HG02981 (cell line): Measurements from ENCODE around the gene VIPR2.

Experiments used
- ATAC-seq: cut with Tn5 transposase; IDR thresholded peaks from one replicate; pipeline ENCODE4 v1.9.1; 2021; ENCODE audit warnings: mild to moderate bottlenecking, moderate library complexity; ENCODE audit not compliant: unreplicated experiment

VIPR2 gene

DNA sequence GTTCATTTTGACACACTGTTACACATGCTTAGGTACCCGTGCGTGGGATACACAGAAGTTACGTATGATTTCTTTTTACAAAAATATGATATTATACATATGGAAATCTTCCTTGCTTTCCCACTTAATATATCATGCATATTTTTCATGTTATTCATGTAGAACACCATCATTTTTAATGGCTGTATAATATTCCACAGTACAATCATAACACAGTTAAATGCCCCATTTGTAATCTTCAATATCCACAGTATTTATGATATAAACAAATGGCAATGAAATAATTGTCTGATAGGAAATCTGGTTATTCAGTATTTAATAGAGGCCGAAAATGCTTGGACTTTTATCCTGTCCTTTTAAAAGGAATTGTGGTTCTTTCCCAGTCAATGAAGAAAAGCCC lies 23.2 kb downstream of the VIPR2 start:
- ATAC-seq = no peak

DNA sequence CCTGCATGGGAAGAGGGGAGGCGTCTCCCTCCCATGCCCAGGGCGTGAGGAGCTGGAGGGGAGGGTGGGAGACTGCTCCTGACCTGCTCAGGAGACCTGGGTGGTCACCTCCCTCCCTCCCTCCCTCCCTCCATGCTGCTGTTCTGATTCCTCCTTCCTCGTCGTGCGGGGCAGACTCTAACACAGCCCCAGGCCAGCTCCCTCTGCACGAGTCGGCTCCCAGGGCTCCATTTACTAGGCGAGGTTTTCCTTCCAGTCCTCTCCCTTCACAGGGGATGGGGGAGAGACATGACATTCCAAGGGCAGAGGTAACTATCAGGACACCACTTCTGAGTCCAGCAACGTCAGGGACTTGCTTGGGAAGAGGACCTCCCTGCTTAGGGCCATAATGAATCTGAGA lies 23.6 kb downstream of the VIPR2 start:
- no peak for ATAC-seq

DNA sequence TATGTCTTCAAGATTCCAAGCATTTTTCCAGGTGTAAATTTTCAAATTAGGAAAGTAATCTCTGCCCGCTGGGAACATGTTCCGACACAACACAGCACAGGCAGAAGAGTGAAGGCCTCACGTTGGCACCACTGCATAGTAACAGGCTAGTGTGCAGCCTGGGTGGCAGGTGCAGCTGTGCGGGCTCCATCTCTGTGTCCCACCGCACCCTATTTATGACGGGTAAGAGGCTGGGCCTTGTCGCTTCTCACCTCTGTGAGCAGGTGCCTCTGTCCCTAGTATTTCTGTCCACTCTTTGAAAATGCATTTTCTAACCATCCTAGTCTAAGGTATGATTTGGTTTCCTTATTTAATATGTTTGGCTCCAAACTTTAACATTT lies 24.1 kb downstream of the VIPR2 start:
- no peak for ATAC-seq

DNA sequence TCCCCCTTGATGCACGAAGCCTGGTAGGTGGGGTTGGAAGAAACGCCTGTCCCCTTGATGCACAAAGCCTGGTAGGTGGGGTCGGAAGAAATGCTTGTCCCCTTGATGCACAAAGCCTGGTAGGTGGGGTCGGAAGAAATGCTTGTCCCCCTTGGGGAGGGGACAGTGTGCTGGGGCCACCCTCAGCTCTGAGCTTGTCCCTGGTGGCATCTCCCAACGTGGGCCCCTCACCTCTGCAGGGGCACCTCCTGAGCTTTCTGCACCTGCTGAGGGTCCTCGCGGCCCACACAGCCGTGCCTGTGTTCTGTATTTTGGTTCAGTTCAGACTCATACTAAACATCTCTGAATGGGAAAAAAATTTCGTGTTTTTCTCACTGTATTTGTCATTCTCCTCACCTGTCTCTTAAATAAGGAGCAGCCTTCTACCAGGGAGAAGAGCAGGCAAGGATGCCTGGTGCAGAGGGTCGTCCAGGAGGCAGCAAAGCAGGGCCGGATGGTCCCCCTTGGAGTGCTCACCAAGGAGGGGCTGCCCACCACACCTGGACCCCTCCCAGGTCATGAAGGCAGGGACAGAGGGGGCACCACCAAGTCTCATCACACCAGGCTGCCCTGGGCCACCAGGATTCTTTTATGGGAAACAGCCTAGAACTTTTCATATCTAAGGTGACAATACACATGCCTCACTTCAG lies 24.7 kb downstream of the VIPR2 start:
- no peak for ATAC-seq

- ATAC-seq = no peak
Observed at GRCh38 chr7:159119026-159119741, 25.5 kb downstream of the VIPR2 start.

- ATAC-seq = no peak
Observed at GRCh38 chr7:159118623-159119022, 26.0 kb downstream of the VIPR2 start.

DNA sequence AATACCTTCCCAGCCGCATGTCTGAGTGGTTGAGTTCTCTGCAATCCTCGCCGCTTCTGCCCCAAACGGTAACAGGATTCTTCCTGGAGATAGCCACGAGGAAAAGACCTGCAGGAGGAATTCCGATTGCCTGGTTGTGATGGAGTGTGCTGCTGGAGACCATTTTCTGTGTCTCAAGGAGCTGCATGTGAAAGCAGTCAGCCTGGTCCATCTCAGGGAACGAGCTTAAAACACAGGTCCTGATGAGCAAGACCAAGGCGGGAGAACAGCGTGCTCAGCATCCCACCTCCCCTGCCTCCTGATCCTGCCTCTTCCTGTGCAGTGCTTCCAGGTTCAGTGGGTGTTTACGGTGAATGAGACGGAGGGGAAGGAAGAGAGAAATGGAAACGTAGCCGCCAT lies 26.5 kb downstream of the VIPR2 start:
- ATAC-seq = no peak

DNA sequence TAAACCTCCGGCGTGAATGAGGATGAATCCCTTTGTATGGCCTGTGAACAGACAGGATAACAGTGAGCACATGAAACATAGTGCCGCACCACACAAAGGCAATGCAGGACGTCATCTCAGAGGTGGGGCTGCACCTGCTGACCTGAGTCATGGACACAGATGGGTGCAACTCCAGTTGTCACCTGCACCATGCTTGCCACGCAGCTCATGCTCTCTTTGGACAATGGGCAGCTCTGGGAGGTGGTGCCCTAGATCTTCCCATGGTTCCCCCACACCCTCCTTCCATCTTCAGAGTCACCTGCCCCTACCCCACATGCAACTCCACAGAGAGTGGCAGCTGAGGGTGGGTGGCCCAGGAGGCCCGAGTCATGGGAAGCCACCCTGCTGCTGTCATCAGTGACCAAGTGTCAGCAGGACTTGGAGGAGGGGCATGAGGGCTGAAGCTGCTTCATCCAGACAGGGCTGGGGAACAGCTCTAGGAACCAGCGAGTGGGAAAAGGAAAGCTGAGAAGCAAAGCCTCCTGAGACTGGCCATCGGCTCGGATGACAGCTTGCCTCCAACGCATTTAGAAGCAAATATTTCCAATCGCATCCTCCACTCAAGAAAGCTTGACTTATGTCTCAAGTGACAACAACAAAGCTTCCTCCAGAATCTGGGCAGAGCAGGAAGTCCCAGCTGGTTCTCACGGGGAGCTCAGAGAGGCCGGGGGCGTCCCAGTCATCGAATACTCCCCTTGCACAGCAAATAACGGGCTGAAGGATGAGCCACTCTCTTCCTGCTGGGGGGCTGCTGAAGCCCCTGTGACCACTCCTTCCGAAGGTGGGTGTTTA lies 27.1 kb downstream of the VIPR2 start:
- no peak for ATAC-seq

DNA sequence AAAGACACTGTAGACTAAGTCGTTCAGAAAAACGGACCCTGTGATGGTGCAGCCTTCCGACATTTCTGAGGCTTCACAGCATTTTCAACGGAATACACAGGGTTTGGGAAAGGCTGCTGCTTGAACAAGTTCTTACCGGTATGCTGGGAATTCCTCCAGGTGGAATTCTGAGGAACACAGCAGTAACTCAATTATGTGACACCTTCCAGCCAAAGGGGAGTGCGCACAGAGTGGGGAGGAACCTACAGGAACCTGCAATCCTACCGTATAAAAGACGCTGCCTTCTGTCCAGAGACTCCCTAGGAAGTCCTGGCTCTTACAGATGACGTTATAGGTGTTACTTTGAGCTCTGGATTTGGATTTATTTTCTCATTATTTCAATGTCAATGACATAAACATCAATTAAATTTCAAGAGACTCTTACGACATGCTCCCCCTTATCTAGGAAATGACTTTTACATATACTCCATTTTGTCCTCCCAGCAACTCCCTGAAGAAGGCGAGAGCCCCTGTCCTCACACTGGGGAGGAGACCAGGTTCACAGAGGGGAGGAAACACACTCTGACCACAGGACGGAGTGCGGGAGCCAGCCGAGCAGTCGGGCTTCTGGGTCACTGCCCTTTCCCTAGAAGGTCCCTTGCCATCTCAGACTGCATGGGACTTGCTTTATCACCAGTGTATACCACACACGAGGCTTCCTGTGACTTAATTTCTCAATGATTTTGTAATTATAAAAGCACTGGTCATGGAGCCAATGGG lies 27.9 kb downstream of the VIPR2 start:
- no peak for ATAC-seq

- ATAC-seq = no peak
Observed at GRCh38 chr7:159115601-159116501, 28.8 kb downstream of the VIPR2 start.

DNA sequence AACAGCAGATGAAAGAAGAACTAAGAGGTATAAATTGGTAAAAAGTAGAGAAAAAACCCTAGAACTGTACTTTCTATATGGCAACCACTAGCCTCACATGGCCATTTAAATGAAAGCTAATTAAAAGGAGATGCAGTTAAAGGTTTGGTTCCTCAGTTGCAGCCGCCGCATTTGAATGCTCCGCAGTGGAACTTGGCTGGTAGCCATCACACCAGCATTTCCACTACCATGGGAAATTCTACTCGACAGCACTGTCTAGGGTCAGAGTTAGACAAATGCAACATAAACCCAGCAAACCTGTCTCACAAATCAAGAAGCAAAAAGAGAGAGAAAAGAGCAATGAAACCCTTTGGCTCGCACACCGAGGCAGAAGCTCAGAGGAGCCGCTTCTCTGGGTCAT lies 29.7 kb downstream of the VIPR2 start:
- ATAC-seq = no peak

- ATAC-seq = no peak
Observed at GRCh38 chr7:159114096-159114495, 30.6 kb downstream of the VIPR2 start.

- no peak for ATAC-seq
Observed at GRCh38 chr7:159113056-159113455, 31.6 kb downstream of the VIPR2 start.

- ATAC-seq = no peak
Observed at GRCh38 chr7:159112136-159113011, 32.3 kb downstream of the VIPR2 start.

DNA sequence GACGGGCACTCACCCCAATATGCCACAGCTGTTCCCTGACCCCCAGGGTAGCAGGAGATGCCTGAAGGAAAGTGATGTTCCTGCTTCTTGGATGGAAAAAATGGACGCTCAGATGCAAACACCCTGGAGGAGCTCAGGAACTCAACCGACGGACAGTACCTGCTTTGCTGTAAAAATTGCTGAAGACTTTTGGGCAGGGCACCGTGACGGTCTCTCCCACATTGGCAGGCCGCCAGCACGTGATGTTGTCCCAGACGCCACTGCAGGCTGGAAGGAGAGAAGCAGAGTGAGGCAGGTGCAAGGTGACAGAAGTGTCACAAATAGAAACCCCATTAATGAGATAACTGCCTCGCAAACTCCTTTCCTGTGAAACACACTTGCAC lies 35.0 kb downstream of the VIPR2 start:
- ATAC-seq = no peak

- ATAC-seq = no peak
Observed at GRCh38 chr7:159108941-159109652, 35.6 kb downstream of the VIPR2 start.

DNA sequence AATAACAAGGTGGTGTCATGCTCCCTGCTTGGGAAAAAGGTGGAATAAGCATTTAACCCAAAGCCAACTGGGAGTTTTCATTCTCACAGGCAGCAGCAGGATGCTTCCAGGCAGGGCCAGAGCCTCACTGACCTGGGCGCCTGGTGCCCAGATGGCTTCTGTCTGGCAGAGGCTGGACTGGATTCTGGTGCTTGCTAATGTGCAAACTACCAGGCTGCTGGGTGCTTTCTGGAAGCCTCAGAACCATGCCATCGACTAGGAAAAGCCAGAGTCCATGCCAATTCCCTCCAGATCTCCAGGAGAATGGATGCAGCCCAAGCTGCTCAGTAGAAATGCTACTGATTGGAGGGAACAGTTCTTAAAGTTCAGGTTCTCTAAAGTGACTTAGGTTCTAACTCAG lies 36.2 kb downstream of the VIPR2 start:
- ATAC-seq = no peak

GRCh38 chr7:159107161-159107892 lies 37.3 kb downstream of the VIPR2 start:
- ATAC-seq = no peak
